Activated T-cell treated with anti-CD3 and anti-CD28 coated beads, Interleukin-2, amount 50 U/mL, for 48 hours (primary cell): Measurements from ENCODE around the gene SPEM3.
A peak's percentile ranks its signal among the peaks of the same experiment; 100 is the strongest.

Experiments used
- DNase-seq, 2 experiments: peaks; one replicate each; pipeline ENCODE4 v3.0.0-alpha.2; 2020

Gene SPEM3

GRCh38 chr17:7403977-7404736 is 24.5 kb upstream of the SPEM3 start, which contains the start of gene TMEM256:
TSS of gene TMEM256 (minus strand) at chr17:7404097. CDS start at chr17:7404084, 13 bp downstream.
- peak; percentile 96 for DNase-seq

DNA sequence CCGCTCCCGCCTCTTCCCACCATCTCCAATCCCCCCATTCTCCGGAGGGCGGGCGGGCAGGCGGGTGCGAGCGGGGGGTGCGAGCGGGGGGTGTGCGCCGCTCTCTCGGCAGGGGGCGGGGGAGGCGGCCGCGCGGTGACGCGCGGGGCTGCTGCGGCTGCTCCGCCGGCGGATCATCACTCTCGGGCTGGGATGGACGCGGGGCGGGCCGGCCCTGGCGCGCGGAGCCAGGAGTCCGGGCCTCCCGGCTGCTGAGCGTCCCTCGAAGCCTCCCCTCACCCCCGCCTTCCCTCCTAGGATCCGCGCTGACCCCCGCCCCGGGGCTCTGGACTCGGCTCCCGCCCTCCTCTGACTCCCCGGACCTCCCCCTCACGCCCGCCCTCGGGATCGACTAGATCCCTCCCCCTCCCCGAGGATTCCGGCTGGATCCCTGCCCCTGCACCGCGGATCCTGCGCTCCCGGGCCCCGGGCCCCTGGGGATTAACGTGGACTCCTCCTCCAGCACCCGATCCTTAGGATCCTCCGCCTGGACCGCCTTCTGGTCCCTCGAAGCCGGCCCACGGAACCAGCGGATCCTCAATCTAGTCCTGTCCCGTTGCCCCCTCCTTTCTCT is 23.8 kb upstream of the SPEM3 start:
- DNase-seq: no peak

- no peak for DNase-seq
These were observed 23.1 kb upstream of the SPEM3 start for GRCh38 chr17:7405350-7406234.

DNA sequence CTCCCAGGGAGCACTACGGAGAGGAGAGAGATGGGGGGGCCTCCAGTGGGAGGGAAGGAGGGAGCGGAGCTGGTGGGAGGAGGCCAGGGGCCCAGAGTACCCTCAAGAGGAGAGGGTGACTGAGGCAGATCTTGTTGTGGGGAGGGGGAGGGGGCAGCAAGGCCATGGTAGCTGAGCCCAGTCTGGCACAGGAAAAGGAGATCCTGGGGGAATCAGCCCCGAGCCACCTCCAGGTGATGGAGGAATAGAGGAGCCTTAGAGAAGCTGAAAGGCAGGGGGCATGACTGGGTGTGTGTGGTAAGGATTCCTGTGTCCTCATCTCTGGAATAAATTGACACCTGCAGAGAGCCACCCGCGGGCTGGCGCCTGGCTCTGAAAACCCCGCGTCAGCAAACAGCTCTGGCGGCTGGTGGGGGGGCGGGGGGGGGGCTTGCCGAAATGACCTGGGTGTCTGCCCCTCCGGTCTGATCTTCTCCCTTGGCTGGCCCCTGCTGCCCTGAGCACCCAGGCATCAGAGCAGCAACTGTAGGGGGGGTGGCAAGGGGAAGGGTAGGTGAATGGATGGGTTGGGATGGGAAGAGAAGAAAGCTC is 22.3 kb upstream of the SPEM3 start:
- DNase-seq: no peak

- no peak for DNase-seq
These were observed 21.6 kb upstream of the SPEM3 start for GRCh38 chr17:7407082-7407481.

DNA sequence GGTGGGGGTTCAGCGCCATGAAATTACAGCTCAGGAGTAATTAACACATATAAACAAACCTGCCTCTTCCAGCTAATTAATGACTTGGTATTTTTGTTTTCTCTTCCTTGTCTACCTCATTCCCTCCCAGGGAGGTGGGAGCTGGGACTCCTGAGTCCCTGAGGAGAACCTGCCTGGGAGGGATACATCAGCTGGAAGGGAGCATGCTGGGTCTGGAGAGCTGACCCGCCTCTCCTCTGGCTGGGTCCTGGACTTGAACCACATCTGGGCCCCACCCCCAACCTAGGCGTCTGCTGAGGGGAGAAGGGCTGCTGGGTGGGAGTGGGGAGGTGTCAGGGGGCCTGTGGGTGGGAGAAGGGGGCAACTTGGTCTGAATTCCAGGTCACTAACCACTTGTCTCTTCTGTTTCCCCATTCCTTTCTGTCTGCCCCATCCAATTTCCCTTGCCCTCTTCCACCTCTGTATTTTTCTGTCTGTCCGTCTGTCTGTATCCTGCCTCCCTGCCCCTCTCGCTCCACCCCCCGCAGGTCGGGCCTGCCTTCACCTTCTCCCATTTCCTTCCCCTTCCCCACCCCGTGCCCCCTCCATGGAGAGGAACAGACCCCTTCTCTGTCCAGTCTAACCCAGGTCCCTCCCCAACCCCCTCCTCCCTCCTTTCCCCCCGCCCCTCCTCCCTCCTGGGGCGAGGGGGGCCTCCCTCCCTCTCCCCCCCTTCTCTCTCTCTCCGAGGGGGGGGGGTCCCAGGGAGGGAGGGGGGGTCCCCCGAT is 21.0 kb upstream of the SPEM3 start, which contains the start of gene NLGN2:
Gene NLGN2, plus strand, starts transcription at position 361 of the 767 bp plus-strand sequence. CDS start 411 bp downstream, outside the sequence.
- DNase-seq: no peak

DNA sequence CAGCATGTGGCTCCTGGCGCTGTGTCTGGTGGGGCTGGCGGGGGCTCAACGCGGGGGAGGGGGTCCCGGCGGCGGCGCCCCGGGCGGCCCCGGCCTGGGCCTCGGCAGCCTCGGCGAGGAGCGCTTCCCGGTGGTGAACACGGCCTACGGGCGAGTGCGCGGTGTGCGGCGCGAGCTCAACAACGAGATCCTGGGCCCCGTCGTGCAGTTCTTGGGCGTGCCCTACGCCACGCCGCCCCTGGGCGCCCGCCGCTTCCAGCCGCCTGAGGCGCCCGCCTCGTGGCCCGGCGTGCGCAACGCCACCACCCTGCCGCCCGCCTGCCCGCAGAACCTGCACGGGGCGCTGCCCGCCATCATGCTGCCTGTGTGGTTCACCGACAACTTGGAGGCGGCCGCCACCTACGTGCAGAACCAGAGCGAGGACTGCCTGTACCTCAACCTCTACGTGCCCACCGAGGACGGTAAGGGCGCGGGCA is 20.4 kb upstream of the SPEM3 start:
- DNase-seq: peak; percentile 27 to 43

GRCh38 chr17:7408863-7409262 is 19.8 kb upstream of the SPEM3 start:
- DNase-seq: no peak

- no peak for DNase-seq
These were observed 18.9 kb upstream of the SPEM3 start for GRCh38 chr17:7409716-7410115.

GRCh38 chr17:7410634-7411426 is 17.8 kb upstream of the SPEM3 start:
- DNase-seq: no peak

DNA sequence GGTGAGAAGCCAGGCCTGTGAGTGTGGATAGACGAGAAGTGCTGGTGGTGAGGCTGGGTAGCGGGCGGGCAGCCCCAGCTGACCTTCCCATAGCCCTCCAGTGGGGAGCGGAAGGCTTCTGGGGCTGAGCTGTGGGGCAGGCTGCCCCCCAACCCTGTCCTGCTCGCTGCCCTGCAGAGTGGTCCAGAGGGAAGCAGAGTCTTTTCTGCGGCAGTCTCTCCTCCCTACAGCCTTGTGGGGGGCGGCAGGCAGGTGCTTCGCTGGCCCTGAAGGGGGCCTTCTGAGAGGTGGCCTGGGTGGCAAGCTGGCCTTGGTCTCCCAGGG is 17.3 kb upstream of the SPEM3 start:
- no peak for DNase-seq

DNA sequence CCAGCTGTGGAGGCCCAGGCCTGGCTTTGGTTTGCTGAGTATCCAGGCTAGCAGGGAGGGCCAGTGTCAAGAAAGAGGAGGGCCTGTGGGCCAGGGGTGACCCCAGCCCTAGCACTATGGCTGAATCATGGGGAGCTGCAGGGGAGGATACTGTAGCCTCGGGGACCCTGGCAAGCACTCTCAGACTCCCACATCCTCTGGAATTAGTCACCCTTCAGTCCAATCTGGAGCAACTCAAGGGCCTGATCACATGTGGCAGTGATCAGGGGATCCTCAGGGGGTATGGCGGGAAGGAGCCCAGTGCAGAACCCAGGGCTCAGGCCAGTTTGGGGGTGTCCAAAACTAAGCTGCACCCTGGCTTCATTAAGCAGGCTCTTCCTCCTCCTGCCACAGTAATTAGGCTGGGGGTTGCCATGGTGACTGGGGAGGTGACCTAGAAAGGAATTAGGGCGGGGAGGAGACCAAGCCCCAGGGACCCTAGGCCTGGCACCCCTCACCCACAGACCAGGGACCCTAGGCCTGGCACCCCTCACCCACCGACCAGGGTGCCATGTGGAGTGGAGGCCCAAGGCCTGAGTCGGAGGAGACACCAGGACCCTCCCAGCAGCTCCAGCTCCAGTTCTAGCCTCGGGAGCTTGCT is 15.2 kb upstream of the SPEM3 start:
- no peak for DNase-seq

- DNase-seq: no peak
These were observed 13.8 kb upstream of the SPEM3 start for GRCh38 chr17:7414837-7415236.

DNA sequence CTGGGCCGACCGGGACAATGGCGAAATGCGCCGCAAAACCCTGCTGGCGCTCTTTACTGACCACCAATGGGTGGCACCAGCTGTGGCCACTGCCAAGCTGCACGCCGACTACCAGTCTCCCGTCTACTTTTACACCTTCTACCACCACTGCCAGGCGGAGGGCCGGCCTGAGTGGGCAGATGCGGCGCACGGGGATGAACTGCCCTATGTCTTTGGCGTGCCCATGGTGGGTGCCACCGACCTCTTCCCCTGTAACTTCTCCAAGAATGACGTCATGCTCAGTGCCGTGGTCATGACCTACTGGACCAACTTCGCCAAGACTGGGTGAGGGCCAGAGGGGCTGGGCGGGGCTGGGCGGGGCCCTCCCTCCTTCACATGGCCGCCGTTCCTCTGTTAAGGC is 12.9 kb upstream of the SPEM3 start:
- DNase-seq: no peak

GRCh38 chr17:7416323-7416722 is 12.3 kb upstream of the SPEM3 start:
- no peak for DNase-seq

- DNase-seq: no peak
These were observed 11.5 kb upstream of the SPEM3 start for GRCh38 chr17:7417056-7417655.

DNA sequence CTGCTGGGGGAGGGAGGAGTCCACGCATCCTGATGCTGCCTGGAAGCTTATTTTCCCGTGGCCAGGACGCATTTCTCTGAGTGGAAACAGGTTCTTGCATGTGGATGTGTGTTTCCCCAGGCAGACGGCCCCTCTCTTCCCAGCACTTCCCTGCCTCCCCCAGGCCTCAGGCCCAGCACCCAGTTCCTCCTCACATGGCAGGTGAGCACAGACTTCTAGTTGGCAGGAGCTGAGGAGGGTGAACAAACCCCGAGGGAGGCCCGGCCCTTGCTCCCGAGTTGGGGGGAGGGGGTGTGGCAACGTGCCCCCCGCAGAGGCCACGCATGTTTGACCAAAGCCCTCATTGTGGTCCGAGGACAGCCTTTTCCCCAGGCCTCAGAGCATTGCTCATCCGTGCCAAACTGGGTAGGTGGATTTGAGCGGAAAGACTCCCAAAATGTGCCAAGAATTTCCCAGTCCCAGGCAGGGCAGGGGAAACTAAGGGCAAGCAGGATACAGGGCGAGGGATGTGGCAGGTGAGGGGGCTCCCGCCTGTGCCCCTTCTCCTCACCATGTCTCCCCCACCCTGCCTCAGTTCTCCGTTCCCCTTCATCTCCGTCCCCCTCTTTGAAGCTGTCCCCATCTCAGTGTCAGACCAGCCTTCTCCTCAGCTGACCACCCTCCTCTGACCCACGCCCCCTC is 10.0 kb upstream of the SPEM3 start:
- no peak for DNase-seq

GRCh38 chr17:7419819-7420610 is 8.6 kb upstream of the SPEM3 start, which contains the start of gene SPEM1:
TSS of gene SPEM1 (plus strand) at chr17:7420324. CDS start at chr17:7420385, 61 bp downstream.
- no peak for DNase-seq

DNA sequence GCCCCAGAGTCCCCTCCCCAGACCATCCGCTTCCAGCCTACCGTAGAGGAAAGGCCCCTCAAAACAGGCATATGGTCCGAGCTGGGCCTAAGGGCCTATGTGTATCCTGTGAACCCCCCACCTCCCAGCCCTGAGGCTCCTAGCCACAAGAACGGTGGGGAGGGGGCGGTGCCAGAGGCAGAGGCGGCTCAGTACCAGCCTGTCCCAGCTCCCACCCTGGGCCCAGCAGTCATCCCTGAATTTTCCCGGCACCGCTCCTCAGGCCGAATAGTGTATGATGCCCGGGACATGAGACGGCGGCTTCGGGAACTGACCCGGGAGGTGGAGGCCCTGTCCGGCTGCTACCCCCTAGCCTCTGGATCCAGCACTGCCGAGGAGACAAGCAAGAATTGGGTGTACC is 7.5 kb upstream of the SPEM3 start:
- DNase-seq: no peak
